Head of caudate nucleus (tissue), 42 donors: ENCODE data around the gene MRPS27.
"Not testable (repeated sequence)": the region's sequence is repeated elsewhere in the genome, so short reads cannot be mapped to it uniquely, and the experiment has no call there.

ENCODE experiments used
- DNase-seq, 42 donors: peaks; one replicate each; pipeline versions ENCODE4 v3.0.0 to v3.0.0-alpha.2; 2020 to 2021; ENCODE audit warnings: mixed read lengths in 7 of 42
- intact Hi-C: fragments of 100-400 bp; cut with DNase I; formaldehyde crosslinking; loops from one replicate; pipeline ENCODE4 v1.15.0; 2022

MRPS27 gene

DNA sequence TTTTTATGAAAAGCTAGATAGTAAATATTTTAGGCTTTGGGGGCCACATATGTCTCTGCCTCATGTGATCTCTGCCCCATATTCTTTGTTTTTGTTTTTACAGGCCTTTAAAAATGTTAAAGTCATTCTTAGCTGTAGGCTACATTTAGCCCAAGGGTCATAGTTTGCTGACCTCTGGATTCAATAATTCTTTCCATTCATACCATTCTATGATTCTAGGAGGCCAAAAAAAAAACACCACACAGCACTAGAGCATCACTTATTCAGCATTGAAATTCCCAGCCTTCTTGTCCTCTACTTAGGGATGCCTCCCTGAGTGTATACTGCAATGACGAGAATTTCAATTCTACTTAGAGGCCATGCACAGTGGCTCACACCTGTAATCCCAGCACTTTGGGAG lies 17.1 kb upstream of the MRPS27 start:
- intact Hi-C loops = no loop called here

DNA sequence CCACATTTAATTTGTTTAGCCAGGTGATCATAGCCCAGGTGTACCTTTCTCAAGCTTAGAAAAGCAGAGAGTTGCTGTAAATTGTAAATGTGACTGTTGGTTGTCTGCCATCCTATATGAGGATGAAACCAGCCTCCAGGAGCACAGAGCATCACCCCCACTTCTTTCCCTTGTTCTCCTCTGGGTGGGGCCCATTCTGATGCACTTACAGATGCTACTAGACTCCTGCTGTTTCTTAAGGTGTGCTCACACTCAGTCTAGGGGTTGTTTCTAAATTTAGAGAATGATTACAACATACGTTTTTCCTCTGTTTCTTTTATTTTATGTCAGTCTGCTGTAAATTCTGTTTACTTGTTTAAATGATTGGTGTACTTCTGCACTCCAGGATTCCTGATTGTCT lies 10.7 kb upstream of the MRPS27 start:
- intact Hi-C loops = no loop called here
- peak in 1 of 42 donors; percentile 18 for DNase-seq

More for the DNA sequence above, 17.1 kb upstream of the MRPS27 start:
- no peak for DNase-seq

DNA sequence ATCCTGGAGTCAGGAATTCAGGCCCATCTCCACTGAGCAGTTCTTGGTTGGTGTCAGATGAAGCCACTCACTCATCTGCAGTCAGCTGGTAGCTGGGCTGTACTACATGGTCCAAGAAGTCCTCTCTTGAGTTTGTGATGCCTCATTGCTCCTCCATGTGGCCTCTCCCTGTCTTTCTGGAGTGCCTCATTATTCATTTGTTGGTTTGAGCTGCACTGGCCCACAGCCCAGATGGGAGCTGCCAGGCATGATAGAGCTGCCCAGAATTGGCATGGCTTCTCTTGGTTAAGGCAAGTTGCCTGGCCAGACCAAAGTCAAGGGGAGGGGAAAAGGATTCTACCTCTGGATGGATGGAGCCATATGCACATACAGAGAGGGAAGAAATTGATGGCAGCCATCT lies 8.1 kb upstream of the MRPS27 start:
- intact Hi-C loops = no loop called here
- DNase-seq = peak; percentile 26 to 86 (median 71)

DNA sequence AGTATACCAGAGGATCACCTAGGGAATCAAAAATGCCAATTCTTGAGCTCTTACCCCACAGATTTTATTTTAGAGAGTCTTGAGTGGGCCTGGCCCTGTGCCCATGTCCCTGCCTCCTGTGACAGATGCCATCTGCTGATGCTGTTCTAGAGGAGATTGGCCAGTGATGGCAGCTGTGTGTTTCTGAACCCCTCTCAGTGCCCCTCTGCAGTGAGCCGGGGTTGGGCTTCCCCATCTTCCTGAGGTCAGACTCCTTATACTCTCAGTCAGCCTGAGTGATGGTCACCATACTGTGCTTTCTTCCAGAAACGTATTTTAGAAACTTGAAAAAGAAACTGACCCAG lies 6.2 kb upstream of the MRPS27 start:
- DNase-seq = no peak
- intact Hi-C loops = no loop called here

DNA sequence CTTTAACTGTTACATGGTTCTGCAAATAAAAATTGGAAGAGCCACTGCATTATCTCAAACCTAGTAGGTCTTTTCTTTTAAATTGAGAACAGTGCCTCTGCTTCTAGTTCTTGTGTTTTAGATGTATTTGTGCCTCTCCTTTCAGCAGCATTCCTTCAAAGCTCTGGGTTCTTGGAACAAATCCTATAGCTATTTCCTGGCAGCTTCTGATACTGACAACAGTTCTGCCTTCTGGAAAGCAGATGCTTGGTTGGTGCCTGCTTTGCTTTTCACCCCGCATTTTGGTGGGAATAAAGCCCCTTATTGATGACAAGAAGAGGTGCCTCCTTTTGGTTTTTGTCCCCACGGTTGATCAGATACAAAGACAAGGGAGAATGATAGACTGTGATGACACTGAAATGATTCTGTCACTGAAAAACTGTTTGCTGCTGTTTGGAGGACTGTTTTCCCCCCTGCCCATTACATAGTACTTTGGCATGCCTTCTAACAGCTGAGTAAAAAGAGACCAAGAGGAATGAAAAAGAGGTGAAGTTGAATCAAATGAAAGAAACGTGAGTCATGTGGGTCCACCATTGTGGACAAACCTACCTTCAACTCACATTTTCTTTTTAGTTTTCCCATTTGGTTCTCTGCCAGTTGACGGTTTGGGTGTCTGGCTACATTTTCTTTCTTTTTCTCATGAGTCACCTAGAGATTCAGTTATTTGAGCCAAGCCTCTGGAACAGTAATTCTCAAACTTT lies 5.7 kb upstream of the MRPS27 start:
- DNase-seq = no peak
- intact Hi-C loops = no loop called here

DNA sequence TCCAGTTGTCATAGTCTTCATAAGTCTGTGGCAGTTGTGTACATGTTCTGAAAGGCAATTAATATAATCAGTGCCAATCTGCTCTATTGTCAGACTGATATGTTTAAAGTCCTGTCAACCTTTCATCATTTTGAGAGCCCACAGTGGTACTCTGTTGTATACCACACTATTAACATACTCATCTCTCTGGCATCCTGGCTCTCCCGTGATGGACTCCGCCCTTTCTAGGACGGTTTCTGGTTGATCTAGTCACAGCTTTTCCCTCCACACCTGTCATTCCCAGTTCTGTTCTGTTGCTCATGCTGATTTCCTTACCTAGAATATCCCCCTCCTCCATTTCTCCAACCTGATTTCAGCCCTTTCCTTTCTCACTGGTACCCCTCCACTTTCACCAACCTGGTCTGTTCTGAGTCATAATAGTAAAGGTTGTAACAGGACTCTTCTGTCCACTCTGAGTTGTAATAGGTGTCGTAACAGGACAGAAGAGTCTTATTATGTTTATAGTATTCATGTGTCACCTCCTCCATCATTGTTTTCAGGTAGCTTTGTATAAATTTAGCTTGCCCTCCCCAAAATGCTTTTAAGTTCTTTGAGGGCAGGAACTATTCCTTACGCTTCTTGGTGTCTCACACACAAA lies 4.3 kb upstream of the MRPS27 start:
- no peak for DNase-seq
- intact Hi-C loops = no loop called here

DNA sequence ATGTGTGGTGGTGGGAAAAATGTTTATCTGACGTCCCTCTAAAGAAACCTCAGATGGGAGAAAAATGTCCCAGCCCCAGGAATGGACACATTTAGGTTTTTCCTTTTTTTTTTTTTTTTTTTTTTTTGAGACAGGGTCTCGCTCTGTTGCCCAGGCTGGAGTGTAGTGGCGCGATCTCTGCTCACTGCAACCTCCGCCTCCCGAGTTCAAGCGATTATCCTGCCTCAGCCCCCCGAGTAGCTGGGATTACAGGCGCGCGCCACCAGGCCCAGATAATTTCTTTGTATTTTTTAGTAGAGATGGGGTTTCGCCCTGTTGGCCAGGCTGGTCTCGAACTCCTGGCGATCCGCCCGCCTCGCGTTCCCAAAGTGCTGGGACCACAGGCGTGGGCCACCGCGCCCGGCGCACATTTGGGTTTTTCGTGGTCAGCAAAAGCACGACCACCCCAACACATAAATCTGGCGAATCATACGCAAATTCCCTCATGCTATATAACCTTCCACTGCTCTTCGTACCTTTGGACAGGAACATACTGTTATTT lies 535 bp downstream of the MRPS27 start:
- intact Hi-C loops = not testable (repeated sequence)
- DNase-seq = peak in 33 of 42 donors; percentile 4 to 64 (median 31)

DNA sequence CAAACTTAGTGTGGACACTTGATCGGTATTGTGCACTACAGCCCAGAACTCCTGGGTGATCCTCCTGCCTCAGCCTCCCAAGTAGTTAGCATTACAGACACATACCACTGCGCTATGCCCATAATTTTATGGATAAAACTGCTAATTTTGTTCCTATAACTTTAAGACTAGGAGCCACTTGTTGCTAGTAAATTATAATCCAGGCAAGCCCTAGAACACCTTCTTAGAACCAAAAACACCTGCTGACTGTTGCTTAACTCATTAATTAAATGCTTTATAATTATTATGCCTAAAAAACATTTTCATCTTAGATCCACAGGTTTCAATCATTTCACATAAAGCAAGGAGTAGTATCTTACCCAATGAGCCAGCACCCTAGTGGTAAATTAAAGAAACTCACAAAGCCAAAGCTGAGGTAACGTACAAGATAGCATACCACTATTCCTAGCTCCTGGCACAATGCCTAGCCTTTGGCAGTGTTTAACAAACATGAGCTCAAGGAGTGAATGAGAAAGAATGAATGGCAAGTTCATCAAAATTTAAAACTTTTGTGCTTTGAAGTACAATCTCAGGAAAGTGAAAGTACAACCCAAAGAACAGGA lies 5.4 kb downstream of the MRPS27 start:
- peak in 4 of 42 donors; percentile 15 to 41 (median 19) for DNase-seq
- intact Hi-C loops = no loop called here

DNA sequence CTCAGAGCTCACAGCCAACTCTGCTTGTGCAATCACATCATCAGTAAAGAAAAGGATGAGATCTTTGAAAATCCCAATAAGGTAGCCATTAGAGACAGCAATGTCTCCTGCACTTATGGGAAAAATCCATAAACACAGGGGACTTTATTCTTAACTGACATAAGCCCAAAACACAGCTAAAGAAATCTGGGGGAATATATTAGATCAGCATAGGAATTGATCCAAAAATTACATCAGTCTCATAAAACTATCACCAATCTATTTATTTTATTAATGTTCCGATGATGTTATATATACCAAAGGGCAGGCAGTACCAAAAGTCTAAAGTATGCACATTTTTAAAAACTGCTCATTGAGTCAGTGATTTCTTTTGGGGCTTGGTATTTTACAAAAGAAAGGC lies 6.9 kb downstream of the MRPS27 start:
- no peak for DNase-seq
- intact Hi-C loops = no loop called here

DNA sequence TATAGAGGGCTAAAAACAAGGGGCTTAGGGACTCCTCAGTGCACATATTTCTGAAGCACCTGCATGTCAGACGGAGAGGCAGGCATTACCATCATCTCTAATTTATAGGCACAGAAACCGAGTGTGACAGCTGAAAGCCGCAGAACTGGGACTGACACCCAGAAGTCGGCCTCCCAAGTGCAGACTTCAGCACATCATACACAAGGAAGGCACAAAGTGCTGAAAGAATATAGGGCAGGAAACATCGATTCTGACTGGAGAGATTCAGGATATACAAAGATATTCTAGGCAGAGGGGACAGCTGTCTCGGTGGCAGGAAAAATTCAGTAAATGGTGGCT lies 11.2 kb downstream of the MRPS27 start:
- intact Hi-C loops = loop anchor here (5.0 kb wide), 1 partner anchor 527 kb away; no protein-coding TSS in a partner anchor
- no peak for DNase-seq

DNA sequence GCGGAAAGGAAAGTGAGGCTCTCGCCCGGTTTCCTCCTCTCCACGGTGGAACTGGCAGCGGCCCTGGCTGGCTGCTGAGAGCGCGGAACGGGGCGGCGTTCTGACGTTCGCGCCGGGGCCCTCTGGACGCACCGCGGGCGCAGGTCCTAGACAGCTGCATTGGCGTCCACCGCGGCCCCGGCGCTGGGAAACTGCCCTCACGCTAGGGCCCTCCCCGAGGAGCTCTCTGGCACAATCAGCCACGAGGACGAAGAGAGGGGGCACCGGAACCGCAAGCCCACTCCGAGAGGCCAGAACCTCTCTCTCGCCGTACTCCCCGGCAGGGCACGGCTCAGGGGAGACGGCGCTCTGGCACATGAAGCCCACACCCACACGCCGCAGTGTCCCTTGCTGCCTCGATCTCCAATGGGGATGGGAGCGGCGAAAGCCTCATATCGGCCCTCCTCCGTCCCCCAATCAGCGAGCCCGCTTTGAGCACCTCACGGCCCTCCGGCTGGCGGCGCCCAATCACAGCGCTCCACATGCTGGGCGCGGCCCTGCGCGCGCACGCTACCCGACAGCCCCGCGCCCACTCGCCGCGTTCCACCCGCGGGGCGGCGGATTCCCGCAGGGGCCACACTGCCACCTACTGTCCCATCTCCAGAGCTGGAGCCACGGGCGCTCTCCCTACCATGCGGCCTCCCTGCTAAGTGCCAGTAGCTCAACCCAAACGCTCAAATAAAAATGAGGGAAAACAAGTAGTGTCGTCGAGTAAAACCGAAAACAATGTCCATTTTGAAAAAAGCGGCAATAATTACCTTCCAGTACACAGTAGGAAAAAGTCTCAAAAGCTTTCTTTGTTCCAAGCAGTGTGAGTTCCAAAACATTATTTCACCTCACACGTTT lies 11.8 kb downstream of the MRPS27 start:
- peak; percentile 95 to 99 (median 98) for DNase-seq
- intact Hi-C loops = loop anchor here (5.0 kb wide), 1 partner anchor 526 kb away; no protein-coding TSS in a partner anchor

DNA sequence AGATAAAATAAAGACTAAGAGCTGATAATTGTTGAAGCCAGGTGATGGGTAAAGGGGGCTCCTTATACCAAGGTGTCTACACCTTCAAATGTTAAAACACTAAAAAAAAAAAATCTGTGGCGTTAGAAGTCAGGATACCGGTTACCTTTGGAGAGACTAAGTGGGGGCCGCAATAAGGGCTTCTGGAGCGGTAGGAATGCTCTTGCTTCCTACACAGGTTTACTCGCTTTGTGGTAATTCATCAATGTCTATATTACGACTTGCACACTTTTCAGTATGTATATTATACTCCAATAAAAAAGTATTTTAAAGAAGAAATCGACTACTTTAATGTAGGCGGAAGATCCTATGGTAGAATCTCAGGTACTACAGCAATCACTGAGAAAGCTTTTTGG lies 12.5 kb downstream of the MRPS27 start:
- no peak for DNase-seq
- intact Hi-C loops = loop anchor here (5.0 kb wide), 1 partner anchor 525 kb away; no protein-coding TSS in a partner anchor

DNA sequence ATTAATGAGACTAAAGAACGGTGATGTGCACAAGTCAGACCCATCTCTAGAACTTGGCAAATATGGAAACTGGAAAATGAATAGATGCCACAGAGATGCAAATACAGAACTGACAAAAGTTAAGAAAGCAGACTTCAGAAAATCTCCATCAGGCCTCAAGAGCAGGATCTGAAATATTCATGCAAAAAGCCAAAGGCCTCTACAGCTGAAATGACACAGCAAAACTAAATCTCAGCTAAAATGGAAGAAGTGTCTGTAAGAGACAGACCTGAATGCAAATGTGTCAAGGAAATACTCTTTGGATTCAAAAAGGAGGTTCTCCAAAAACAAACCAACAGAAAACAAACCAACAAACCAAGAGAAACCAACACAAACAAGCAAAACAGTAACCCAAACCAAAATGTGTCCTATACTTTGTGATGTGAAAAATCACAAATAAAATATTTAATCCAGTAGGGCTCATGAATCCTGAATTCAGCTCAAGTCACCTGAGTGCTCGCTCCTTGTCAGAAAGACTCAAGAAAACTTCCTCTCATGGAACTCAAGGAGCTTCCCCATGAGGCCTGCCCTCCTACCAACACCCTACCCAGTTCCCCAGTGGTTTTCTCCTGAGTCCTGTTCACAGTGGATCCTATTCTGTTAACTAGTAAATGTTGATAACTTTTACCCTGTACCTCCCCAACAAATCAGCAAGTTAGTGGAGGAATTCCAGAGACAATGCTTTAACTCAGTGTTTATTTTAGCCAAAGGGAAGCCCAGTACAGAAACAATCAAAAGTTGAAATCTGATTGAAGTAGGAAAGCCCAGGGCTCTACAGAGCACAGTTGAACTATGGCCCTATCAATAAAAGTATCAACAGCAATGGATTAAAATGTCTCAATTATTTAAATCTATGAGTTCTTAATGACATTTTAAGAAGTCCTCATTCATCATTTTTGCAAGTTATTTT lies 14.6 kb downstream of the MRPS27 start:
- DNase-seq = no peak
- intact Hi-C loops = loop anchor here (5.0 kb wide), 1 partner anchor 523 kb away; no protein-coding TSS in a partner anchor

DNA sequence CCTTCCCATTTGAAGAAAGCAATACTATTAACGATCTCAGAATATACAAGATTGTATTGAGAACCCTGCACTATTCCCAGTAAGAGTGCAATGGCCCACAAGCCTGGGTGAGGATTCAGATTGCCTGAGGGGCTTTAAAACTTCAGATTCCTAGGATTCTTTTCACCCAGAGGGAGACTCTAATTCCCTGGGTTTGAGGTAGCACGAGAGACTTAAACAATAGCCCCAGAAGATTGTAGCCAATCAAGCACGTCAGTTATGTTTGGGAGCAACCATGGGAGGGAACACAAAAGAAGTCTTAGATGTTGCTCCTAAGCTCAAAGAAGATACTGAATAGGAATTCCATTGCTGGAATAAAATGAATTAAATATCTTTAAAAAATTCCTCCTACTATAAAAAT lies 17.9 kb downstream of the MRPS27 start:
- DNase-seq = no peak
- intact Hi-C loops = no loop called here

DNA sequence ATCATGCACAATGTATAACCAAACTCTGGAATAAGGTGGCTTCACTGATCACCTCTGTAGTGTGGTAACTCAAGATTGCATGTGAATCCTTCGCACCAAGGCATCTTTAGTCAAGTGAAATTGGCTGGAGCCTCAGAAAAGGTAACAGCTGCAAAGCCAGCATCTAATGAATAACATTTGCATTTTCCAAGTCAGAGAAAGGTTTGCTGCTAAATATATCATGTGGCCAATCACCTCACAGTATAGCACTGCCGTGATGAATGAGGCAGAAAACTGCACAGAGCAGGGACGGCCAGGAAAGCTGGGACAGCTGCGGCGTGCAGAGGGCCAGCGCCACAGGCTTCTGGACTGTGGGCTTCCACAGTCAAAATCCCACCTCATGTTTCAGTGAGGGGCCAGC lies 18.5 kb downstream of the MRPS27 start:
- intact Hi-C loops = no loop called here
- DNase-seq = peak in 6 of 42 donors; percentile 9 to 32 (median 11)

DNA sequence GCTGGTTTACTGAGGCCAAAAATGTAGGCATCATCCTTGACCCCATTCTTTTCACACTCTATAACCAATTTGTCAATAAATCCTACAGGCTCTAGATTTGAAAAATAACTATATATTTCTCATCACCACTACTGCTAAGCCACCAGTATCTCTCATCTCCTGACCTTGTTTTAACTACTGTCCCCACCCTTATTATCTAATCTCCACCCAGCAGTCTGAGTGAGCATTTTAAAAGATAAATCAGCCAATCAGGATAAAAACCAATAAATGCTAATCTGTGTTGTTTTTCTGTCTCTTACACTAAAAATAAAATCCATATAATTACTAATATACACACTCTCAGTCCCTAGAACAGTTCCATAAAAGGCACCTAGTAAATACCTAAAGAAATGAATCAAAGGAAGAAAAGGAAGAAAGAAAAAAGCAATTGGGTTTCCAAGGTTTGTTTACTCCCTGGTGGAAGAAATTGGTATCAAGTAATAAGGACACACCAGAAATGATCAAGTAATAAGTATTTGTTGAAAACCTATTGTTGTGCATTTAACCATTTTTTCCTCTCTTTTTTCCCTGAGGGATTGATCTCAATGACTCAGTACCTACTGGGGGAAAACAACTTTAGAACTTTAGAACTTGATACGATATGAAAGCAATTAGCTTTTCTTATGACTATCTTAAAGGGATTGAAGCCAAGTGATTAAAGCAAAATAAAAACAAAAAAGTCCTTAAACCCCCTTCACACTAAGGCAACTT lies 19.3 kb downstream of the MRPS27 start:
- no peak for DNase-seq
- intact Hi-C loops = no loop called here

DNA sequence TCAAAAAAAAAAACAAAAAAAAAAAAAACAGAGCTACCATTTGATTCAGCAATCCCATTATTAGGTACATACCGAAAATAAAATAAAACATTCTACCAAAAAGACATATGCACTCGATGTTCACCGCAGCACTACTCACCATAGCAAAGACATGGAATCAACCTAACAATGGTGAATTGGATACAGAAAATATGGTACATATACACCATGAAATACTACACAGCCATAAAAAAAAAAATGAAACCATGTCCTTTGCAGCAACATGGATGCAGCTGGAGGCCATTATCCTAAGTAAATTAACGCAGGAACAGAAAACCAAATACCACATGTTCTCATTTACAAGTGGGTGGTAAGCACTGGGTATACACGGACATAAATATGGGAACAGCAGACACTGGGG lies 21.3 kb downstream of the MRPS27 start:
- intact Hi-C loops = no loop called here
- no peak for DNase-seq
